IMR-90 (cell line): ENCODE measurements around the gene SPRY1.

Experiments
- BHLHE40 ChIP-seq: fragments of 150-350 bp; IDR thresholded peaks from 2 replicates; pipeline ENCODE4 v1.6.1; 2016; ENCODE audit warnings: mild to moderate bottlenecking, low read depth, low read length
- CEBPB ChIP-seq: IDR thresholded peaks from 2 replicates; pipeline ENCODE4 v1.6.1; 2012; ENCODE audit warnings: low read depth, low read length, improper control_type of control experiment
- FOS ChIP-seq: fragments of 150-350 bp; IDR thresholded peaks from 2 replicates; pipeline ENCODE4 v1.6.1; 2016; ENCODE audit warnings: low read depth, low read length
- MAFK ChIP-seq: IDR thresholded peaks from 2 replicates; pipeline ENCODE4 v1.6.1; 2012; ENCODE audit warnings: low read depth, low read length, improper control_type of control experiment
- MXI1 ChIP-seq: IDR thresholded peaks from 2 replicates; pipeline ENCODE4 v1.6.1; 2012; ENCODE audit warnings: low read depth, mild to moderate bottlenecking, low read length, moderate library complexity, borderline replicate concordance
- POLR2A ChIP-seq: IDR thresholded peaks from 2 replicates; pipeline ENCODE4 v1.6.1; 2012; ENCODE audit warnings: mild to moderate bottlenecking, low read depth, low read length
- RAD21 ChIP-seq: IDR thresholded peaks from 2 replicates; pipeline ENCODE4 v1.6.1; 2012; ENCODE audit warnings: low read length, improper control_type of control experiment
- RCOR1 ChIP-seq: IDR thresholded peaks from 2 replicates; pipeline ENCODE4 v1.6.1; 2012; ENCODE audit warnings: mild to moderate bottlenecking, low read length, improper control_type of control experiment; ENCODE audit not compliant: insufficient replicate concordance
- SMC3 ChIP-seq: fragments of 150-350 bp; IDR thresholded peaks from 2 replicates; pipeline ENCODE4 v1.6.1; 2016; ENCODE audit warnings: low read depth, mild to moderate bottlenecking, antibody characterized with exemption, low read length, moderate library complexity
- TF ChIP-seq, protein P1 (sequence below): conservative IDR thresholded peaks from 2 replicates; pipeline ENCODE4 v1.5.1; 2012; ENCODE audit warnings: mild to moderate bottlenecking, low read depth, low read length, improper control_type of control experiment
- TF ChIP-seq, protein P2 (sequence below): fragments of 150-350 bp; IDR thresholded peaks from 2 replicates; pipeline ENCODE4 v1.6.1; 2016; ENCODE audit warnings: low read depth, mild to moderate bottlenecking, low read length, moderate library complexity, borderline replicate concordance
- TF ChIP-seq, protein P3 (sequence below): fragments of 150-350 bp; IDR thresholded peaks from 2 replicates; pipeline ENCODE4 v1.6.1; 2017; ENCODE audit warnings: mild to moderate bottlenecking, antibody characterized with exemption, low read length, low read depth

DNA sequence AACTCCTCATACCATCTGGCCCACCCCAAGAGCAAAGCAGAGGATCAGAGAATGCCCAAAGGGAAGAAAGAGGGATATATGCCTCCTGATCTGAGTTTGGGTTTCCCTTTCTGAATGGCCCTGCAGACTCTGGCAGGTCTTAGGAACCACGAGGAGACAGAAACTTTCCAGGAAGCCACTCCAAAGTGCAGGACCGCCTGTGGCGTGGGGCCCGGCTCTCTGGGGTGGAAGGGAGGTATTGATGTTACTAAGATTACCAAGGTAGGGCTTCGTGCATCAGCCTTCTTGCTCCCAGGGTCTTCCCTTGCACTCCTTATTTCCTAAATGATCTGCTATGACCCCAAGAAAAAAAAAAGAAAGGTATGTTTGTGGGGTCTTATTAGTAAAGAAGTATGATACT, 41.9 kb upstream of the SPRY1 start:
- TF ChIP-seq, protein P1, sequence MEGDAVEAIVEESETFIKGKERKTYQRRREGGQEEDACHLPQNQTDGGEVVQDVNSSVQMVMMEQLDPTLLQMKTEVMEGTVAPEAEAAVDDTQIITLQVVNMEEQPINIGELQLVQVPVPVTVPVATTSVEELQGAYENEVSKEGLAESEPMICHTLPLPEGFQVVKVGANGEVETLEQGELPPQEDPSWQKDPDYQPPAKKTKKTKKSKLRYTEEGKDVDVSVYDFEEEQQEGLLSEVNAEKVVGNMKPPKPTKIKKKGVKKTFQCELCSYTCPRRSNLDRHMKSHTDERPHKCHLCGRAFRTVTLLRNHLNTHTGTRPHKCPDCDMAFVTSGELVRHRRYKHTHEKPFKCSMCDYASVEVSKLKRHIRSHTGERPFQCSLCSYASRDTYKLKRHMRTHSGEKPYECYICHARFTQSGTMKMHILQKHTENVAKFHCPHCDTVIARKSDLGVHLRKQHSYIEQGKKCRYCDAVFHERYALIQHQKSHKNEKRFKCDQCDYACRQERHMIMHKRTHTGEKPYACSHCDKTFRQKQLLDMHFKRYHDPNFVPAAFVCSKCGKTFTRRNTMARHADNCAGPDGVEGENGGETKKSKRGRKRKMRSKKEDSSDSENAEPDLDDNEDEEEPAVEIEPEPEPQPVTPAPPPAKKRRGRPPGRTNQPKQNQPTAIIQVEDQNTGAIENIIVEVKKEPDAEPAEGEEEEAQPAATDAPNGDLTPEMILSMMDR: no peak
- TF ChIP-seq, protein P2, sequence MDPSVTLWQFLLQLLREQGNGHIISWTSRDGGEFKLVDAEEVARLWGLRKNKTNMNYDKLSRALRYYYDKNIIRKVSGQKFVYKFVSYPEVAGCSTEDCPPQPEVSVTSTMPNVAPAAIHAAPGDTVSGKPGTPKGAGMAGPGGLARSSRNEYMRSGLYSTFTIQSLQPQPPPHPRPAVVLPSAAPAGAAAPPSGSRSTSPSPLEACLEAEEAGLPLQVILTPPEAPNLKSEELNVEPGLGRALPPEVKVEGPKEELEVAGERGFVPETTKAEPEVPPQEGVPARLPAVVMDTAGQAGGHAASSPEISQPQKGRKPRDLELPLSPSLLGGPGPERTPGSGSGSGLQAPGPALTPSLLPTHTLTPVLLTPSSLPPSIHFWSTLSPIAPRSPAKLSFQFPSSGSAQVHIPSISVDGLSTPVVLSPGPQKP: no peak
- TF ChIP-seq POLR2A (no peak), RAD21 (no peak), SMC3 (no peak), FOS (no peak), MAFK (no peak), MXI1 (no peak), CEBPB (no peak), BHLHE40 (no peak), RCOR1 (no peak)
- TF ChIP-seq, protein P3, sequence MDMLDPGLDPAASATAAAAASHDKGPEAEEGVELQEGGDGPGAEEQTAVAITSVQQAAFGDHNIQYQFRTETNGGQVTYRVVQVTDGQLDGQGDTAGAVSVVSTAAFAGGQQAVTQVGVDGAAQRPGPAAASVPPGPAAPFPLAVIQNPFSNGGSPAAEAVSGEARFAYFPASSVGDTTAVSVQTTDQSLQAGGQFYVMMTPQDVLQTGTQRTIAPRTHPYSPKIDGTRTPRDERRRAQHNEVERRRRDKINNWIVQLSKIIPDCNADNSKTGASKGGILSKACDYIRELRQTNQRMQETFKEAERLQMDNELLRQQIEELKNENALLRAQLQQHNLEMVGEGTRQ: no peak
